ENCODE data around the gene RRP12.

The RRP12 gene

GRCh38 chr10:97331153-97331703 lies 69.9 kb downstream of the RRP12 start:
- H3K4me3 ChIP-seq (ENCODE audit: low read length), result no peak overlapping the region
- TF ChIP-seq ZNF274 (IDR thresholded peaks at IDR 0.05; ENCODE audit: low read depth, low read length), result no peak

GRCh38 chr10:97329766-97330165 lies 71.4 kb downstream of the RRP12 start:
- H3K4me3 ChIP-seq (ENCODE audit: low read length), result no peak overlapping the region
- no peak for TF ChIP-seq ZNF274 (IDR thresholded peaks at IDR 0.05; ENCODE audit: low read depth, low read length)

GRCh38 chr10:97328646-97329453 lies 72.3 kb downstream of the RRP12 start:
- H3K4me3 ChIP-seq (ENCODE audit: low read length), result no peak overlapping the region
- no peak for TF ChIP-seq ZNF274 (IDR thresholded peaks at IDR 0.05; ENCODE audit: low read depth, low read length)

DNA sequence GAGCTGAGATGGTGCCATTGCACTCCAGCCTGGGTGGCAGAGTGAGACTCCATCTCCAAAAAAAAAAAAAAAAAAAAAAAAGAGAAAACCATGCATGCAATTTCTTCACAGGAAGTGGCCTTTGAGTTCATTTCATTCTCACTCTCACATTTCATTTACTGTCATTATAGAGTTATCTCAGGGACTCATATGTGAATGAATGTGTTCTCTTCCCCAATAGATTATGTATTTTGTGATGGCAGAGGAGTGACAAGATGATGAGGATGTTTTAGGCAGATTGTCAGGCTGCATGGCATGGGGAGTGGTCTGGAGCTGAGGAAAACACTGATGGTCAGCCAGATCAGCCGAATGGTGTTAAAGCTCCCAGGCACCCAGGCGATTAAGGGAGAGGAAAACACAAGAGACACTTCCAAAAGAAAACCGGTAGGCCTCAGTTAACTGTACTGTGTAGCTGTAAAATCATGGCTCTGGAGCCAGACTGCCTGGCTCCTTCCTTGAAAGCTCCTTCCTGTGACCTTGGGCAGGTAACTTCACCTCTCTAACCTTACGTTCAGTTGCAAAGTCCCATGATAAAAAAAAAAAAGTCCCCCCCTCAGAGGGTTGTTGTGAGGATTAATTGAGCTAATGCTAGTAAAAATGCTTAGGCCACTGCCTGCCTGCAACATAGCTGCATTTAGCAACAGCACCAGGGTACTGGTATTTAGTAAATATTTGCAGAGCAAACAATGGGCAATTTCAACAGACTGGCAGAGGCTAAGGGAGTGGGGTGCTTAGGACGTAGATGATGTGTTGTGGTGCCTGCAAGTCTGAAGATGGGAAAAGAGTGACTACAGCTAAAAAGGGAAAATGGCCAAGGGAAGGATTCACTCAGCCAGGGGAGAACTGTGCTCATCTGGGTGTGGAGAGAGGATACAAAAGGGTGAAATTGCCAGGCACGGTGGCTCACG lies 73.5 kb downstream of the RRP12 start:
- no peak for TF ChIP-seq ZNF274 (IDR thresholded peaks at IDR 0.05; ENCODE audit: low read depth, low read length)
- H3K4me3 ChIP-seq (ENCODE audit: low read length), result no peak overlapping the region

DNA sequence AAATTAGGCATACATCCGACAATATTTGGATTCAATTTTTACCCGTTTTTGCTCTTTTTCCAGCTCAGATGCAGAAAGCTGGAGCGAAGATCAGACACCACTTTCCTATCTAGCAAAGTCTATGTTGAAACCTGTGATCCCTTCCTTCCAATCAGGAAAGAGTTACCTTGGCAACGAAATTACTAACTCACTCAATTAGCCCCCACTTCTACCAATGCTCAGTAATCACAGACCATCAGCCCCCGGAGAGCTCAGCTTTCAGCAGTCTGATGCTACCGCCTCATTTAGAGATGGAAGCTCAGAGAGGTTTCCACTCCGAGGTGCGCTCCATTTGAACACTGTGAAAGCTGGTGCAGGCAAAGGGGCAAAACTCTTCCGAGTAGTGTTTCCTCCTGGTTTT lies 75.4 kb downstream of the RRP12 start:
- TF ChIP-seq ZNF274 (IDR thresholded peaks at IDR 0.05; ENCODE audit: low read depth, low read length), result no peak
- H3K4me3 ChIP-seq (ENCODE audit: low read length), result no peak overlapping the region

- H3K4me3 ChIP-seq (ENCODE audit: low read length), result no peak overlapping the region
- no peak for TF ChIP-seq ZNF274 (IDR thresholded peaks at IDR 0.05; ENCODE audit: low read depth, low read length)
These were observed 77.6 kb downstream of the RRP12 start for GRCh38 chr10:97323501-97323900.

DNA sequence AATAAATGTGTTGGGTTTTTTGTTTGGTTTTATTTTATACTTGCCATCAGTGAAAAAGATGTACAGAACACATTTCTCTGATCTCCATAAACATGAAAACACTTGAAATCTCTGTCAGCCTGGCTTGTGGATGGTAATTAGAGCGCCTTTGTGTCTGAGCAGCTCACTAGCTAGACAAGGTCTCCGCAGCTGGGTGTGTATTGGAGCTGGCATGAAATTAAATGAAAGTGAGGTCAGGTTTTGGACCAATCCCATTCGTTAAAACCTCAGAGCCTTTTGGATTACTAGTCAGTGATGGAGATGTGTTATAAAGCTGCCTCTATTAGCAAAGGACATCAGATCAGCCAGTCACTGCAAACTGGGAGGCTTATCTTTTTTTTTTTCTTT lies 79.3 kb downstream of the RRP12 start:
- no peak overlapping the region for H3K4me3 ChIP-seq (ENCODE audit: low read length)
- TF ChIP-seq ZNF274 (IDR thresholded peaks at IDR 0.05; ENCODE audit: low read depth, low read length), result no peak

- no peak for TF ChIP-seq ZNF274 (IDR thresholded peaks at IDR 0.05; ENCODE audit: low read depth, low read length)
- H3K4me3 ChIP-seq (ENCODE audit: low read length), result no peak overlapping the region; the same call in 1 of the 2 replicates
These were observed 79.9 kb downstream of the RRP12 start for GRCh38 chr10:97321032-97321803.

GRCh38 chr10:97320480-97321031 lies 80.6 kb downstream of the RRP12 start:
- peak overlapping the region; percentile 65; the same call in 1 of the 2 replicates for H3K4me3 ChIP-seq (ENCODE audit: low read length)
- no peak for TF ChIP-seq ZNF274 (IDR thresholded peaks at IDR 0.05; ENCODE audit: low read depth, low read length)

DNA sequence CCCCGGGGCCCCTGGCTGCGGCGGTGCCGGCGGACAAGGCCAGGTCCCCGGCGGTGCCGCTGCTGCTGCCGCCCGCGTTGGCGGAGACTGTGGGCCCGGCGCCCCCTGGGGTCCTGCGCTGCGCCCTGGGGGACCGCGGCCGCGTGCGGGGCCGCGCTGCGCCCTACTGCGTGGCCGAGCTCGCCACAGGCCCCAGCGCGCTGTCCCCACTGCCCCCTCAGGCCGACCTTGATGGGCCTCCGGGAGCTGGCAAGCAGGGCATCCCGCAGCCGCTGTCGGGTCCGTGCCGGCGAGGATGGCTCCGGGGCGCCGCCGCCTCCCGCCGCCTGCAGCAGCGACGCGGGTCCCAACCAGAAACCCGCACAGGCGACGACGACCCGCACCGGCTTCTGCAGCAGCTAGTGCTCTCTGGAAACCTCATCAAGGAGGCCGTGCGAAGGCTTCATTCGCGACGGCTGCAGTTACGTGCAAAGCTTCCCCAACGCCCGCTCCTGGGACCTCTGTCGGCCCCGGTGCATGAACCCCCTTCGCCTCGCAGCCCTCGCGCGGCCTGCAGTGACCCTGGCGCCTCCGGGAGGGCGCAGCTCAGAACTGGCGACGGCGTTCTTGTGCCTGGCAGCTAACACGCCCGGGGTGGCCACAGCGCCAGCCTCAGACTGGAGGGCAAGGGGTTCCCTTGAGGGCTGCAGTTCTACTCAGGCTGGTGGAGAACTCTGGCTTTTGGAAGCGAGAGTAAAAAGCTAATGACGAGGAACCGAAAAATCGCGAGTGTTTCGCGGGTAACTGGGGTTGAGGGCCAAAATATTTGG lies 81.3 kb downstream of the RRP12 start:
- no peak for TF ChIP-seq ZNF274 (IDR thresholded peaks at IDR 0.05; ENCODE audit: low read depth, low read length)
- H3K4me3 ChIP-seq (ENCODE audit: low read length), result peak overlapping the region; percentile 65

DNA sequence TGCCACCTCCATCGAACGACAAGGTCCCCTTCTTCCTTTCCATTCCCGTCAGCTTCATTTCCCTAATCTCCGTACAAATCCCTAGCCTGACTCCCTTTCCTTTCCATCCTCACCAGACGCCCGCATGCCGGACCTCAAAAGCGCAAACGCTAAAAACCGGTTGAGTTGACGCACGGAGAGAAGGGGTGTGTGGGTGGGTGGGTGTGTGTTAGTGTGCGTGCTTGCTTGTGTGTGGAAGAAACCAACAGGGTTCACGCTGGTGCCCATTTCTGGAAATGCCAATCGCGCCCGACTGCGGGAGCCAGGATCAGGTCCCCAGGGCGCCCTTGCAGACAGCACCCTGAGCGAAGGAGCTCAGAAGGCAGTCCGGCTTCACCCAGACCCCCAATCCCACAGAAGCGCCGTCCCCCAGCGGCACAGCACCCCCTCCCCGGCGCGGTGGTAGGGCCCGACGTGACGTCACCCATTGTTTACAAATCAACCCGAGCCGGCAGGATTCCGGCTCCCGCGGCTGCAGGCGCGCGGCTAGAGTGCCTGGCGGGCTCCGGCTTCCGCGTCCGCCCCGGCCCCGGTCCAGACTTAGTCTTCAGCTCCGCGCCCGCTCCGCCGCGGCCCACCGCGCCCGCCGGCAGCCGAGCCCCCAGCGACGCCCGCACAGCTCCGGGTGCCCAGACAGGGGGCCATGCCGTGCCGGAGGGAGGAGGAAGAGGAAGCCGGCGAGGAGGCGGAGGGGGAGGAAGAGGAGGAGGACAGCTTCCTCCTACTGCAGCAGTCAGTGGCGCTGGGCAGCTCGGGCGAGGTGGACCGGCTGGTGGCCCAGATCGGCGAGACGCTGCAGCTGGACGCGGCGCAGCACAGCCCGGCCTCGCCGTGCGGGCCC lies 82.1 kb downstream of the RRP12 start, which contains the start of gene FRAT1:
Gene FRAT1 (plus strand): TSS at position 500 of the 880 bp plus-strand sequence. CDS start 183 bp downstream, at position 683.
- TF ChIP-seq ZNF274 (IDR thresholded peaks at IDR 0.05; ENCODE audit: low read depth, low read length), result no peak
- H3K4me3 ChIP-seq (ENCODE audit: low read length), result peak within 1 kb of the TSS; percentile 65

DNA sequence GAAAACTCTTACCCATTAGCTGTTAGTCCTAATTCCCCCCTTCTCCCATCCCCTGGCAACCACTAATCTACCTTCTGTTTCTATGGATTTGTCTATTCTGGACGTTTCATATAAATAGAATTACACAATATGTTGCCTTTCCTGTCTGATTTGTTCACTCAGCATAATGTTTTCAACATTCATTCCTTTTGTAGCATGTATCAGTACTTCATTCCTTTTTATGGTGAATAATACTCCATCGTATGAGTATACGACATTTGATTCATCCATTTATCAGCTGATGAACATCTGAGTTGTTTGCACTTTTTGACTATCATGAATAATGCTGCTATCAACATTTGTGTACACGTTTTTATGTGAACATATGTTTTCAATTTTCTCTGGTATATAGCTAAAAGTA lies 86.5 kb downstream of the RRP12 start:
- H3K4me3 ChIP-seq (ENCODE audit: low read length), result no peak overlapping the region
- TF ChIP-seq ZNF274 (IDR thresholded peaks at IDR 0.05; ENCODE audit: low read depth, low read length), result no peak
